ENCODE measurements around the gene NDST3.

The NDST3 gene

GRCh38 chr4:118077767-118078105, 43.5 kb downstream of the NDST3 start:
- TF ChIP-seq, protein P1, sequence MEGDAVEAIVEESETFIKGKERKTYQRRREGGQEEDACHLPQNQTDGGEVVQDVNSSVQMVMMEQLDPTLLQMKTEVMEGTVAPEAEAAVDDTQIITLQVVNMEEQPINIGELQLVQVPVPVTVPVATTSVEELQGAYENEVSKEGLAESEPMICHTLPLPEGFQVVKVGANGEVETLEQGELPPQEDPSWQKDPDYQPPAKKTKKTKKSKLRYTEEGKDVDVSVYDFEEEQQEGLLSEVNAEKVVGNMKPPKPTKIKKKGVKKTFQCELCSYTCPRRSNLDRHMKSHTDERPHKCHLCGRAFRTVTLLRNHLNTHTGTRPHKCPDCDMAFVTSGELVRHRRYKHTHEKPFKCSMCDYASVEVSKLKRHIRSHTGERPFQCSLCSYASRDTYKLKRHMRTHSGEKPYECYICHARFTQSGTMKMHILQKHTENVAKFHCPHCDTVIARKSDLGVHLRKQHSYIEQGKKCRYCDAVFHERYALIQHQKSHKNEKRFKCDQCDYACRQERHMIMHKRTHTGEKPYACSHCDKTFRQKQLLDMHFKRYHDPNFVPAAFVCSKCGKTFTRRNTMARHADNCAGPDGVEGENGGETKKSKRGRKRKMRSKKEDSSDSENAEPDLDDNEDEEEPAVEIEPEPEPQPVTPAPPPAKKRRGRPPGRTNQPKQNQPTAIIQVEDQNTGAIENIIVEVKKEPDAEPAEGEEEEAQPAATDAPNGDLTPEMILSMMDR (IDR thresholded peaks at IDR 0.05; ENCODE audit: extremely low read depth, missing control alignments): no peak
- DNase-seq (ENCODE audit: low spot score): no peak

DNA sequence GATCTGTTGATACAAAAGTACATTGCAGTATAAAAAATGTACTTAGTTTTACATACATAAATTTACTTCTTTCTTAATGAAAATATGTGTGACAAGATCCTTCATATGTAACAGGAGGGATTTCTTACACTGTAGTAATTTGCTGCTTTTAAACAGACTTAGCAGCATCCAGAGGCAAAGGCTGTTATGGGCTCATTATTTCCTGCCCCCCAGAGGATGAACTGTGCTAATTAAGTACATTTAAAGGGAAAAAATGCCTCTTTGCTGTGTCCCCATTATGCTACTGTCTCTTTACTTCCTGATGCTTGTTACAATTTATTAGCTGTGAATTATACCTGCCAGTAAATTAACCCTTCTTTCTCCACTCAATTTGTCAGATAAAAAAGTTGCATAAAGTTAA, 47.1 kb downstream of the NDST3 start:
- TF ChIP-seq, protein P1 (IDR thresholded peaks at IDR 0.05; ENCODE audit: extremely low read depth, missing control alignments): no peak
- DNase-seq (ENCODE audit: low spot score): no peak

DNA sequence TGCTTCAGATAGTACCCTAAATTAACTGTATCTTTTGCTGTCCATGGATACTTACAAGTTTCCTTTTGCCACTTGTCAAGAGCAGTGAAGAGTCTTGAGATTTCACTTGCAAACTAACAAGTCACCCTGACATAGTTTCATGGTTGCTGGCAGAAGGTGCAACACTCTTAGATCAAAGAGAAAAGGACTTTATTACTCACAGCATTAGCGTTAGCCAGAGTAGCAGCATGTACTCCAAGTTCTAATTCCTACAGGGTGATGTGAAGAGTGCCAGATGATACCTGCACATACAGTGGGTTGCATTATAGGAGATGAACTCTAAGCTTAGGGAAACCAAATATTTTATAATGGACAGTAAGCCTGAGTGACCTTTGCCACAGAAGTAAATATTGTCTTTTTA, 47.9 kb downstream of the NDST3 start:
- TF ChIP-seq, protein P1 (IDR thresholded peaks at IDR 0.05; ENCODE audit: extremely low read depth, missing control alignments): no peak

GRCh38 chr4:118085700-118086099, 51.4 kb downstream of the NDST3 start:
- no peak for DNase-seq (ENCODE audit: low spot score)
- TF ChIP-seq, protein P1 (IDR thresholded peaks at IDR 0.05; ENCODE audit: extremely low read depth, missing control alignments): no peak

More for the DNA sequence above, 47.9 kb downstream of the NDST3 start:
- no peak for DNase-seq (ENCODE audit: low spot score)

- TF ChIP-seq, protein P1 (IDR thresholded peaks at IDR 0.05; ENCODE audit: extremely low read depth, missing control alignments): no peak
- no peak for DNase-seq (ENCODE audit: low spot score)
These were observed 52.1 kb downstream of the NDST3 start for GRCh38 chr4:118086344-118086743.

- no peak for DNase-seq (ENCODE audit: low spot score)
- TF ChIP-seq, protein P1 (IDR thresholded peaks at IDR 0.05; ENCODE audit: extremely low read depth, missing control alignments): no peak
These were observed 53.1 kb downstream of the NDST3 start for GRCh38 chr4:118087366-118087765.

- TF ChIP-seq, protein P1 (IDR thresholded peaks at IDR 0.05; ENCODE audit: extremely low read depth, missing control alignments): no peak
- DNase-seq (ENCODE audit: low spot score): no peak
These were observed 64.8 kb downstream of the NDST3 start for GRCh38 chr4:118099106-118099505.
